Measurements from ENCODE around the gene MYL2. TPM values are rescaled to one million over a fixed set of nuclear protein-coding genes. Genes with fewer than 3 reads are reported as not detected.

Gene MYL2
- total RNA-seq, 3 donors from 2014 or later = not detected

DNA sequence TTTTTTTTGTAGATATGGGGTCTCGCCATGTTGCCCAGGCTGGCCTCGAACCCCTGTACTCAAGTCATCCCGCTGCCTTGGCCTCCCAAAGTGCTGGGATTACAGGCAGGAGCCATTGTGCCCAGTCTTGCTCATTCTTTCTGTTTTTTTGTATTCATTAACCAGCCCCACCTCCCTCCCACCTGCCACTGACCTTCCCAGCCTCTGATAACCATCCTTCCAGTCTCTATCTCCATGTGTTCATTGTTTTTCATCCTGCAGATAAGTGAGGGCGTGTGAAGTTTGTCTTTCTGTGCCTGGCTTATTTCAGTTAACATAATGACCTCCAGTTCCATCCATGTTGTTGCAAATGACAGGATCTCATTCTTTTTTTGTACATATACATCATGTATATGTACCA, 19.0 kb downstream of the MYL2 start:
- peaks cover 0 to 4% of the 10 kb centered on the region in 2 donors for H3K27me3 ChIP-seq
- no peaks in the 10 kb centered on the region for H3K9me3 ChIP-seq
- intact Hi-C loops (cut with DNase I; ENCODE audit: low total_unique reads) = no loop called here
- H3K4me3 ChIP-seq = no peak overlapping the region
- H3K27ac ChIP-seq = no peak overlapping the region
- no peaks in the 10 kb centered on the region for H3K36me3 ChIP-seq
- TF ChIP-seq POLR2A (IDR thresholded peaks at IDR 0.05) = no peak
- TF ChIP-seq POLR2AphosphoS5 (IDR thresholded peaks at IDR 0.05) = no peak
- TF ChIP-seq, protein P1, sequence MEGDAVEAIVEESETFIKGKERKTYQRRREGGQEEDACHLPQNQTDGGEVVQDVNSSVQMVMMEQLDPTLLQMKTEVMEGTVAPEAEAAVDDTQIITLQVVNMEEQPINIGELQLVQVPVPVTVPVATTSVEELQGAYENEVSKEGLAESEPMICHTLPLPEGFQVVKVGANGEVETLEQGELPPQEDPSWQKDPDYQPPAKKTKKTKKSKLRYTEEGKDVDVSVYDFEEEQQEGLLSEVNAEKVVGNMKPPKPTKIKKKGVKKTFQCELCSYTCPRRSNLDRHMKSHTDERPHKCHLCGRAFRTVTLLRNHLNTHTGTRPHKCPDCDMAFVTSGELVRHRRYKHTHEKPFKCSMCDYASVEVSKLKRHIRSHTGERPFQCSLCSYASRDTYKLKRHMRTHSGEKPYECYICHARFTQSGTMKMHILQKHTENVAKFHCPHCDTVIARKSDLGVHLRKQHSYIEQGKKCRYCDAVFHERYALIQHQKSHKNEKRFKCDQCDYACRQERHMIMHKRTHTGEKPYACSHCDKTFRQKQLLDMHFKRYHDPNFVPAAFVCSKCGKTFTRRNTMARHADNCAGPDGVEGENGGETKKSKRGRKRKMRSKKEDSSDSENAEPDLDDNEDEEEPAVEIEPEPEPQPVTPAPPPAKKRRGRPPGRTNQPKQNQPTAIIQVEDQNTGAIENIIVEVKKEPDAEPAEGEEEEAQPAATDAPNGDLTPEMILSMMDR (IDR thresholded peaks at IDR 0.05) = no peak
- DNase-seq (ENCODE audit: low spot score in 2 of 2) = no peak
- no peaks in the 10 kb centered on the region for H3K4me1 ChIP-seq

DNA sequence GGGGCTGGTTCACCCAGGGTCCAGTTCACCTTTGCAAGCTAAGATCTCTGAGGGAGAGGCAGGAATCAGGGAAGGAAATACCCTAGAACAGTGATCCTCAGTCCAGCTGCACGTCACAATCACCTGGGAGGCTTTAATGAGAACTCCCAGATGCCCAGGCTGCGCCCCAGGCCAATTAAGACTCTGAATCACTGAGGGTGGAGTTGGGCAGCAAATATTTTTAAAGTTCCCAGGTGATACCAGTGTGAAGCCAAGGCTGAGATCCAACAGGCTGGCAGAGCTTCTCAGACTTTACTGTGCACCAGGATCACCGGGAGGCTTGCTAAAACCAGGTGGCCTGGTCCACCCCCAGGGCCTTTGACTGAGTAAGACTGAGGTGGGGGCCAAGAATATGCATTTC, 23.8 kb downstream of the MYL2 start:
- peaks cover 0 to 3% of the 10 kb centered on the region in 2 donors for H3K9me3 ChIP-seq
- no peak for DNase-seq (ENCODE audit: low spot score in 2 of 2)
- no peak overlapping the region for H3K4me3 ChIP-seq
- H3K4me1 ChIP-seq = peaks cover 0 to 7% of the 10 kb centered on the region in 2 donors
- intact Hi-C loops (cut with DNase I; ENCODE audit: low total_unique reads) = no loop called here
- no peaks in the 10 kb centered on the region for H3K36me3 ChIP-seq
- H3K27me3 ChIP-seq = no peaks in the 10 kb centered on the region
- no peak overlapping the region for H3K27ac ChIP-seq
- TF ChIP-seq, protein P1 (IDR thresholded peaks at IDR 0.05) = no peak
- TF ChIP-seq POLR2AphosphoS5 (IDR thresholded peaks at IDR 0.05) (no peak), POLR2A (IDR thresholded peaks at IDR 0.05) (no peak)

DNA sequence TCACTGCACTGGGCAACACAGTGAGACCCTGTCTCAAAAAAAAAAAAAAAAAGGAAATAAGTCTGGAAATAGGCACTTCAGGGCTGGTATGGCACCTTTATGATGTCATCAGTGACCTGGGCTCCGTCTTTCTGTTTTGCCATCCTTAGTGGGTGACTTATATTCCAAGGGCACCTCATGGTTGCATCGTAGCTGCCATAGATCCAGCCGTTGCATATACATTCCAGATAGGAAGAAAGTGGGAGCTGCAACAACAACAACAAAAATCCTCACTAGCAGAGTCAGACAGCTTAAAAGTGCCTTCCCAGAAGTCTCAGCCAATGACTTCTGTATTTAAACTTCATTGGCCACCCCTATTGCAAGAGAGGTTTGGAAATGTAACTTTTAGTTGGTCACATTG, 26.4 kb downstream of the MYL2 start:
- Histone ChIP-seq H3K4me1 (peaks cover 0 to 7% of the 10 kb centered on the region in 2 donors), H3K27me3 (no peaks in the 10 kb centered on the region), H3K36me3 (no peaks in the 10 kb centered on the region), H3K27ac (no peak overlapping the region), H3K4me3 (peak overlapping the region in 1 of 3 donors; percentile 39), H3K9me3 (peaks cover 0 to 3% of the 10 kb centered on the region in 2 donors)
- intact Hi-C loops (cut with DNase I; ENCODE audit: low total_unique reads) = no loop called here
- TF ChIP-seq POLR2A (IDR thresholded peaks at IDR 0.05) (no peak), POLR2AphosphoS5 (IDR thresholded peaks at IDR 0.05) (no peak)
- TF ChIP-seq, protein P1 (IDR thresholded peaks at IDR 0.05) = no peak
- no peak for DNase-seq (ENCODE audit: low spot score in 2 of 2)

DNA sequence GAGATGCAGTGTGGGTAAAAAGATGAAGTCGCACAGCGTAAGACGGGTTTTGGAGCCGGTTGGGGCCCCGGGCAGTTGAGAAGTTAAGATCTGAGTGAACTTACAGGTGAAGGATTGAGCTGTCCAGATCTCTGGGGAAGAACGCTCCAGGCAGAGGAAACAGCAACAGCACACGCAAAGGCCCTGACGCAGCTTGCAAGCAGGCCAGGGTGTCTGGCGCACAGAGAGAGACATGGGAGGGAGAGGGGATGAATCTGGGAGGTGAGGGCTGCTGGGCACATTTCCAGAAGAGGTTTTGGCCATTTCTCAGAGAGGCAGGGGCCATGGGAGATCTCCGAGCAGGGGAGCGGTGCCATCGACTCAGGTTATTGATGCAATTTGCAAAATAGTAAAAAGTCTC, 31.0 kb downstream of the MYL2 start:
- intact Hi-C loops (cut with DNase I; ENCODE audit: low total_unique reads) = no loop called here
- Histone ChIP-seq H3K27me3 (no peaks in the 10 kb centered on the region), H3K36me3 (no peaks in the 10 kb centered on the region), H3K9me3 (peaks cover 0 to 3% of the 10 kb centered on the region in 2 donors), H3K4me1 (peaks cover 0 to 2% of the 10 kb centered on the region in 2 donors), H3K4me3 (no peak overlapping the region), H3K27ac (no peak overlapping the region)
- TF ChIP-seq, protein P1 (IDR thresholded peaks at IDR 0.05) = no peak
- no peak for TF ChIP-seq POLR2A (IDR thresholded peaks at IDR 0.05)
- TF ChIP-seq POLR2AphosphoS5 (IDR thresholded peaks at IDR 0.05) = no peak
- DNase-seq (ENCODE audit: low spot score in 2 of 2) = no peak

DNA sequence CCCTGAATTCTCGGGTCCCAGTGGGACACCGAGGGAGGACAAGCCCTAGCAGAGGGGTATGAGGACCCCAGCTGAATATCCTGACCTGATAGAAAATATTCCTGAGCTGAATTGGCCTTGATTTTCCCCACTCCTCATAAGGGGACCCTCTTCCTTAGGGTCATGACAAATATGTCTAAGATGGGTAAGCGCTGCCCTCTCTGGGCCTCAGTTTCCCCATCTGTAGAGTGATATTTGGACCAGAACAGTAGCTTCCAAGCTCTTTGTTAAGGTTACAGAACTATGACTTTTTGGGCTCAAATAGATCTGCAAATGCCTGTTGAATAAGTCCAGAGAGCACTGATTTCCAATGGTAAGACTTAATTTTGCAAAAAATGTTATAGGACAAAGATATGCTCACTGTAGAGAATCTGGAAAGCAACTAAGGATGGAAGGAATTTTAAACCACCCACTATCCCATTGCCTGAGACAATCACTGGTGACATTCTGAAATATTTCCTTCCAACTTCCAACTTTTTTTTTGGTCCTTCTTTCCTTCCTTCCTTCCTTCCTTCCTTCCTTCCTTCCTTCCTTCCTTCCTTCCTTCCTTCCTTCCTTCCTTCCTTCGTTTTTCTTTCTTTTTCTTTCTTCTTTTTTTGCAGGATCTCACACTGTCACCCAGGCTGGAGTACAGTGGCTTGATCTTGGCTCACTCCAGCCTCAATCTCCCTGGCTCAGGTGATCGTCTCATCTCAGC, 32.0 kb downstream of the MYL2 start:
- peak overlapping the region; percentile 47 to 68 (median 50) for H3K4me3 ChIP-seq
- no peak for TF ChIP-seq POLR2AphosphoS5 (IDR thresholded peaks at IDR 0.05)
- H3K36me3 ChIP-seq = no peaks in the 10 kb centered on the region
- no peaks in the 10 kb centered on the region for H3K9me3 ChIP-seq
- H3K4me1 ChIP-seq = no peaks in the 10 kb centered on the region
- intact Hi-C loops (cut with DNase I; ENCODE audit: low total_unique reads) = no loop called here
- H3K27me3 ChIP-seq = no peaks in the 10 kb centered on the region
- H3K27ac ChIP-seq = peak overlapping the region in 1 of 2 donors; percentile 48
- DNase-seq (ENCODE audit: low spot score in 2 of 2) = no peak
